ENCODE results near the gene DHX8.

The DHX8 gene

DNA sequence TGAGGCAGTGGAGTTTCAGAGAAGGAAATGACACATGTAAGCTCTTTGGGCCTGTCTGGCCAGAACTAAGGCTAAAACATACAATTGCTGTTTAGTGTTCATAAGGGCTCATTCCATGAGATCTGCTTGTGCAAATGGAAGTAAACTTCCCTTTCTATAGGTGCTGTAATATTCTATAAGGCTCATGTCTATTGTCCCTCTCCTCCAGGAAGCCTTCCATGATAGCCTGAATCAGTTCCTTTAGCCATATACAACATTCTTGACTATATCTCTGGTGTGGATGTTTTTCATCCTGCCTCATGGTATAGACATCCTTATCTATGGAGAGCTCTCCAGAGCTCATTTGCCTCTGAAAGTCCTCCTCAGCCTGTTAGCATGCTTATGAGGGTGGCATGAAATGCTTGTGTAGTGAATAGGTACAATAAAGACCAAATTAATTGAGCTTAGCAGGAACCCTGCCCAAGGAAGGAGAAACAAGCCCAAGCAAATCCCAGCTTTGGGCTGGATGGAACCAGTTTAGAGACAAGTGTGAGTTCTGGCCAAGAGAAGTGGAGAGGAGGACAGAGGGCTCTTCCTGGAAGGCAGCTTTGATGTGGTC lies 64.0 kb downstream of the DHX8 start:
- no peak for DNase-seq (ENCODE audit: low read depth)

- no peak for DNase-seq (ENCODE audit: low read depth)
Observed at GRCh38 chr17:43548689-43549379, 65.1 kb downstream of the DHX8 start.

DNA sequence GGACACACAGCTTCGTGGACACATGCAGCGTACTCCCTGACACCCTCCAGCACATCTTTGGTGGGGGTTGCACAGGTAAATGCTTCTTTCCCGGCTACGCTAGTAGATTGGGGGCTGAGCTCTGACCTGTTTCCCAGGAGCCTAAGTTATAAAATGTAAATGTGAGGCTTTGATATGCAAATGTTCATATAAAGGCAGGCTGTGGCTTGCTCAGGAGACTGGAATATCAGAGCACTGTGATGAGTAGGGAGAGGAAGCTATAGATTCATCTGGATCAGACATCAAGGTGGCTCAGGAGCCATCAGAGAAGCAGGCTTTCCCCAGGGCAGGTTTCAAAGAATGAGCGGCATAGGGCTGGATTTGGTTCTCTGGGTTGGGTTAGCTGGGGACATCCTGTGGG lies 65.7 kb downstream of the DHX8 start:
- DNase-seq (ENCODE audit: low read depth) = no peak

GRCh38 chr17:43550754-43551153 lies 67.0 kb downstream of the DHX8 start:
- DNase-seq (ENCODE audit: low read depth) = no peak

DNA sequence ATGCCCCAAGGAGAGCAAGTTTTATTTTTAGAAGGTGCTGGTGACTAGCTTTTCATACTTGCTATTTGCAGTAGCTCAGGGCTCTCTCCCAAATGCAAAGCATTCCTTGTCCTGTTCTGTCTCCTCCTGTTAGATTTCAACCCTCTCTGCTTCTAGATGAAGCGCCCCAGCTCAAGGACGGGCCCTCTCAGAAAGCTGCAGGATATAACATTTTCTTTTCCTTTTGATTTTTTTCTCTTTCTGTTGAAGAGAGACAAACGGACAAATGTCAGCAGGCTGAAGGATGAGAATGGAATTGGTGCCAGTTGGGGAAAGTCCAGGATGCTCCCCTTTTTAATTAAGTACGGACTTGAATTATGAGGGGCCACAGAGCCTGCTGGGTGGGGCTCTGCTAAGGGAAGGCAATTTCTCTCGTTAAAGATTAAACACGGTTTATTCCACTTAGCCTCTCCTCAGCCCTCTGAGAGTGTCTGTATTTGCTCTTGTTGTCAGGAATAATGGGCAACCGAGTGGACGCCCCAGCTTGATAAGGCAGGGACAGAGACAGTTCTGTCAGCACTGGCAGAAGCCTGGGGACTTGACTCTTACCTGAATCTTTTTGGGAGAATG lies 68.6 kb downstream of the DHX8 start:
- DNase-seq (ENCODE audit: low read depth) = no peak

- DNase-seq (ENCODE audit: low read depth) = no peak
Observed at GRCh38 chr17:43553573-43553972, 69.8 kb downstream of the DHX8 start.

- no peak for DNase-seq (ENCODE audit: low read depth)
Observed at GRCh38 chr17:43554857-43555256, 71.1 kb downstream of the DHX8 start.

GRCh38 chr17:43556292-43556691 lies 72.5 kb downstream of the DHX8 start:
- DNase-seq (ENCODE audit: low read depth) = peak; percentile 89

DNA sequence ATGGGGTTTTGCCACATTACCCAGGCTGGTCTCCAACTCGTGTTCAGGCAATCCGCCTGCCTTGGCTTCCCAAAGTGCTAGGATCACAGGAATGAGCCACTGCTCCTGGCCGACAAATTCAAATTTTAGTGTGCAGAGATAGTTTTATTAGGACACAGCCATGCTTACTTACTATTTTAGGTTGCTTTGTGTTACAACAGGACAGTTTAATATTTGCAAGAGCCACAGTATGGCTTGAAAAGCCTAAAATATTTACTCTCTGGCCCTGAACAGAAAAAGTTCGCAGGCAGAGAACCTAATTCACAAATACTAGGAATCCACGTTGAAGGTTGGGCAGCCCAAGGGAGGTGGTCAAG lies 75.0 kb downstream of the DHX8 start:
- DNase-seq (ENCODE audit: low read depth) = no peak

DNA sequence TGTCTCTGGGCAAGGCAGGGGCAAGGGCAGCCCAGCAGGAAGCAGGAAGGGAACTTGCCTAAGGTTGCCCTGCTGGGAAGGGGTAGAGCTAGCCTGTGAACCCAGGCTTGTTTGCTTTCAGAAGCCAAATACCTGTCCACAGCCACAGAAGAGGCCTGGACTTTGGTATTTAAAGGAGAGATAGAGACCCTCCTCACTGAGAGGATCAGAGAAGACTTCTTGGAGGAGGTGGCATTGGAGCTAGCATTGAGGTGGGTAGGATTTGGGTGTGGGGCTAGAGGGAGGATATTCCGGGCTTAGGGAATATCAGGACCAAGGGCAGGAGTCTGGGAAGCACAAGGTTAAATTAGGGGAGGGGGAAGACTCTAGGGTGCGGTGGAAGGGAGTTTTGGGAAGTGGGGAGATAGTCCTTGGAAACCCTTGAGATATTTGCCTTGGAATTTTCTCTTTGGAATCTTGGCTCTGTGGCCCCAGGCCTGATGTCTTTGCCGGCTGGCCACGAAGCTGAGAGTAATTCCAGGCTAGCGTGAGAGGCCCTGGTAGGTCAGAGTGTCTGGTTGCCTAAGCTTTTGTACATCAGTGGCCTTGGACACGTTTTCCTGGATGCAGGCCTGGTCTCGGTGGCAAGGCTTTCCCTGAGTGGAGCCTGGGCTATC lies 75.5 kb downstream of the DHX8 start:
- no peak for DNase-seq (ENCODE audit: low read depth)

- no peak for DNase-seq (ENCODE audit: low read depth)
Observed at GRCh38 chr17:43560461-43561427, 77.0 kb downstream of the DHX8 start.

- no peak for DNase-seq (ENCODE audit: low read depth)
Observed at GRCh38 chr17:43562679-43563599, 79.2 kb downstream of the DHX8 start.

- no peak for DNase-seq (ENCODE audit: low read depth)
Observed at GRCh38 chr17:43563600-43564594, 80.1 kb downstream of the DHX8 start.

- DNase-seq (ENCODE audit: low read depth) = no peak
Observed at GRCh38 chr17:43568506-43569082, 84.8 kb downstream of the DHX8 start.

GRCh38 chr17:43570518-43570928 lies 86.7 kb downstream of the DHX8 start:
- DNase-seq (ENCODE audit: low read depth) = no peak

- DNase-seq (ENCODE audit: low read depth) = no peak
Observed at GRCh38 chr17:43572368-43572980, 88.7 kb downstream of the DHX8 start.

- DNase-seq (ENCODE audit: low read depth) = no peak
Observed at GRCh38 chr17:43573579-43574321, 90.0 kb downstream of the DHX8 start.

- DNase-seq (ENCODE audit: low read depth) = no peak
Observed at GRCh38 chr17:43574348-43574747, 90.6 kb downstream of the DHX8 start.

Measured in GM04503 (cell line).